GM18505 (cell line): ENCODE measurements around the gene FCHSD2.
"Not testable (repeated sequence)": the region's sequence is repeated elsewhere in the genome, so short reads cannot be mapped to it uniquely, and the experiment has no call there.

Source experiments
- ATAC-seq: cut with Tn5 transposase; IDR thresholded peaks from one replicate; pipeline ENCODE4 v1.9.1; 2021; ENCODE audit not compliant: unreplicated experiment
- POLR2A ChIP-seq: IDR thresholded peaks from 4 replicates; pipeline ENCODE4 v1.6.1; 2011; ENCODE audit warnings: borderline replicate concordance; ENCODE audit not compliant: insufficient read depth, insufficient read length; ENCODE audit errors: extremely low read depth

FCHSD2 gene

GRCh38 chr11:72828081-72828567, 314.0 kb downstream of the FCHSD2 start:
- TF ChIP-seq POLR2A: peak; percentile 19
- no peak for ATAC-seq

DNA sequence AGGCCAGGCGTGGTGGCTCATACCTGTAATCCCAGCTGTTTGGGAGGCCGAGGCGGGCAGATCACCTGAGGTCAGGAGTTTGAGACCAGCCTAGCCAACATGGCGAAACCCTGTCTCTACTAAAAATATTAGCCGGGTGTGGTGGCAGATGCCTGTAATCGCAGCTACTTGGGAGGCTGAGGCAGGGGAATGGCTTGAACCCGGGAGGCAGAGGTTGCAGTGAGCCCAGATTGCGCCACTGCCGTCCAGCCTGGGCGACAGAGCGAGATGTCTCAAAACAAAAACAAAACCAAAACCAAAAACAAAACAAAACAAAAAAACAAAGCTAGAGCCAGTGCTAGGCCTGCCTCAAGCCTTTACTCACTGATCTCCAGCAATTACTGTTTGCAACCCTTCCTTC, 314.5 kb downstream of the FCHSD2 start:
- not testable (repeated sequence) for ATAC-seq

DNA sequence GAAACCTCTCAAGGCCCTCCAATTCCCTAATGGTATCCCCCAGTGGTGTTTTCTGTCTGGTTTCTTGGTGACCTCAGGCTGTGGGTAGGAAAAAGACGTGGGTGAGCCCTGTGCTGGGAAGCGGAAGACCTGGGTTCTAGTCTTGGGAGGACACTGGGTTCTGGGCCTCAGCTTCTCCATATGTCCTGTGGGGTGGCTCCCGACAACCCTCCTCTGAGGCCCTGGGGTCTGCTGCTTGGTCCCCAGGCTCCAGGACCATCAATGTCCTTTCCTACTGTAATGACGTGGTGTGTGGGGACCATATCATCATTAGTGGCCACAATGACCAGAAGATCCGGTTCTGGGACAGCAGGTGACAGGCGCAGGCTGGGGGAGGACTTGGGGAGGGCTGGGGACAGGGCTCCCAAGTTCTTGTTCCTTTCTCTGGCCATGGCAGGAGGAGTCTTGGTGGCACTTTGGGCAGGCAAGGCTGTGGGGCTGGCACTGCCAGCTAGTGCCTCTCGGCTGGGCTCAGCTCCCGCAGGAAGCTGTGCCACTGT, 315.1 kb downstream of the FCHSD2 start:
- no peak for ATAC-seq
- no peak for TF ChIP-seq POLR2A

- no peak for ATAC-seq
- peak; percentile 35 for TF ChIP-seq POLR2A
Observed at GRCh38 chr11:72826191-72826941, 315.8 kb downstream of the FCHSD2 start.

- TF ChIP-seq POLR2A: no peak
- no peak for ATAC-seq
Observed at GRCh38 chr11:72825661-72826060, 316.5 kb downstream of the FCHSD2 start.

- no peak for ATAC-seq
- TF ChIP-seq POLR2A: no peak
Observed at GRCh38 chr11:72824811-72825505, 317.2 kb downstream of the FCHSD2 start.

DNA sequence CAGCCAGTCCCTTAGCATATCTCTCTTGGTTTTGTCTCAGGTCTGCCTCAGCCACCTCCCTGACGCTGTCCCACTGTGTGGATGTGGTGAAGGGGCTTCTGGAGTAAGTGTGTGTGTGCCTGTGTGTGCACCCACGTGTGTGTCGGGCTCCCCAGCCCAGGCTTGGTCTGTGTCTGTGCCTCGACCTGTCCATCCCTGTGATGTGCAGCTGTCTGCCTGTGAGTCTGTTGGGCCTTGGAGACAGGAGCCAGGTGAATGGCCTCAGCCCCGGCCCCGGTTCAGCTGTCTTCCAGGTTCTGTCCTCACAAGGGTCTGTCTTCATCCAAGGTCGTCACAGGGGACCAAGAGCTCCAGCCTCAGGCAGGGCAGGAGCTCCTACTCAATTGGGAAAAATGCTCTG, 318.1 kb downstream of the FCHSD2 start:
- ATAC-seq: no peak
- TF ChIP-seq POLR2A: no peak

GRCh38 chr11:72823105-72823804, 318.9 kb downstream of the FCHSD2 start:
- TF ChIP-seq POLR2A: peak; percentile 61
- no peak for ATAC-seq

- peak; percentile 57 for TF ChIP-seq POLR2A
- ATAC-seq: peak; percentile 69
Observed at GRCh38 chr11:72821920-72822799, 320.0 kb downstream of the FCHSD2 start.

DNA sequence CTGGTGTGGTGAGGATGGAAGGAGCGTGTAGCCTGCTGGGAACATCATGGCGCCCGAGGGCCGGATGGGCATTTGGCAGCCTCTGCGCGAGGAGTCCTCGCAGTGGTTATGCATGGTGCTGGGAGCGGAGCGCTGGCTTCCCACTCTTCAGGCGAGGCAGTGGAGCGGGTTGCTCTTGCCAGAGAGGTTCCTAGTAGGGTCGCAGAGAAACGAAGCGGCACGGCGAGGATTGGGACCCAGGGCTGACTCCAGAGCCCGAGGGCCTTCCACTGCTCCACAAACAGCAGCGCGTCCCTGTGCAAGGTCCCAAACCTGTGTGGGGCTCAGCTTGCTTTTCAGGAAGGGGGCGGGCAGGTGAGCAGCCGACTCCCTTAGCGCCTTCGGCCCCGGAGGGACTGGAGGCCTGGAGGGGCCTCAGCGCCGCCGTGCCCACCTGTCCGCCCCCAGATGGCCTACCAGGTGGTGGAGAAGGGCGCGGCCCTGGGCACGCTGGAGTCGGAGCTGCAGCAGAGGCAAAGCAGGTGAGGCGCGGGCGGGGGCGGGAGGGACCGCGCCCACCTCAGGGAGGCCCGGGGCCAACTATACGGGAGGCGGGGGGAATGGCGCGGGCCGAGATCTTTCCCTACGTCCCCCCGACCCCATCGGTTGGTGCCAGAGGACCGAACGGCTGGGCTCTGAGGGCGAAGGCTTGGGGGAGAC, 320.7 kb downstream of the FCHSD2 start:
- ATAC-seq: no peak
- no peak for TF ChIP-seq POLR2A

DNA sequence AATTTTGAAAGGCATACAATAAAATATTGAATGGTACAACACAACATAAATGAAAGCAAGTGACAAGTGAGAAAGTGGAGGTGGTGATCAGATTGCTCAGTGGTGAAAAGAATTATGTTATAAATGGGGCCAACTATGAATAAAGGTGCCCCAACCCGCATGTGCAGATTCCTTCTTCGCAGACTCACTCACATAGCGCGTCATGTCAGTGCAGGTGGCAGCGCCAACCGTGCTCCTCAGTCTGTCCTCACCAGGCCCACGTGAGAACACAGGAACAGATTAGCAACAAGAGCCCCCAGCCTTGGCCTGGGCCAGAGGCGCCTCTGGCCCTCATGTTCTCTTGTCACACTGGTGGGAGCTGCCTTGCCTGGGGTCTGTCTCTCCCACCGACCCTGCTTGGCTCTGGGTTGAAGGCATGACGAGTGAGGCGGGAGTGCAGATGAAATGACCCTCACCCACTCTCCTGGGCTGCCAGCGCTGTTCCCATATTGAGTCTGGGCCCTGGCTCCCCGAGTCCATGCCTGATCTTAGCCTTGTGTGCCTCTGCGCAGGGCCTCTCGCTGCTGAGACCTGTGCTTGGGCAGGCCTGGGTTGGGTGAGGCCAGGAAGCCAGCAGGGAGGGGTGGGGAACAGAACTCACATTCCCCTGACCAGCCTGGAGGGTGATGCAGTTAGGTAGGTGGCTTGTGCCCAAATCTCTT, 321.5 kb downstream of the FCHSD2 start:
- TF ChIP-seq POLR2A: peak; percentile 6
- ATAC-seq: no peak
